HG02943 (cell line): Measurements from ENCODE around the gene P2RY8.

Experiments used
- ATAC-seq: cut with Tn5 transposase; IDR thresholded peaks from one replicate; pipeline ENCODE4 v1.9.1; 2021; ENCODE audit warnings: mild to moderate bottlenecking, low read depth, moderate library complexity; ENCODE audit not compliant: unreplicated experiment

P2RY8 gene

DNA sequence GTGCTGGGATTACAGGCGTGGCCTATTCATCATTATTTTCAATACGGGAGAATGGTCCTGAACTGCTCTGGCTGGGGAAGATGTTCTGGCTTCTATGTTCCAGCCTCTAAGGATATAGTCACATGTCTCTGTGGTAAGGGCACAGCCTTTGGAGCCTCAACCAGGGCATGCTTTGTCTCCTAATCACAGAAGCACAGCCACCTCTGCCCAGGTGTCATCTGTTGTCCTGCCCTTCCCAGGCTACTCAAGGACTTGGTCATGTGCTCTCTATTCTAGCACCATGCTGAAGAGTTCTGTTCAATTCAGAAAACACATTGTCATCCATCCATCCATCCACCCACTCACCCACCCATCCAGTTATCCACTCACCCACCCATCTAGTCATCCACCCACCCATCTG lies 113.8 kb downstream of the P2RY8 start:
- no peak for ATAC-seq

DNA sequence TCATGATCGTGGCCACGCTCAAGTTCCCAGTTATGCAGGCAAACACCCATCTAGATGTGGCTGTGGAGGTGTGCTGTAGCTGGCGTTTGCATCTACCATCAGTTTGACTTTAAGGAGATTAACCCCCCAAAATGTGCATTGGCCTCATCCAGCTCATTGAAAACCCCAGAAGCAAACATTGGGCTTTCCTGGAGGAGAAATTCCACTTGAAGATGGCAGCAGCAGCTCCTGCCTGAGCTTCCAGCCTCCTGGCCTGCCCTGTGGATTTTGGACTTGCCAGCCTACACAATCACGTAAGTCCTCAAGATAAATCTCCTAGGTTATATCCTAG lies 114.9 kb downstream of the P2RY8 start:
- no peak for ATAC-seq

DNA sequence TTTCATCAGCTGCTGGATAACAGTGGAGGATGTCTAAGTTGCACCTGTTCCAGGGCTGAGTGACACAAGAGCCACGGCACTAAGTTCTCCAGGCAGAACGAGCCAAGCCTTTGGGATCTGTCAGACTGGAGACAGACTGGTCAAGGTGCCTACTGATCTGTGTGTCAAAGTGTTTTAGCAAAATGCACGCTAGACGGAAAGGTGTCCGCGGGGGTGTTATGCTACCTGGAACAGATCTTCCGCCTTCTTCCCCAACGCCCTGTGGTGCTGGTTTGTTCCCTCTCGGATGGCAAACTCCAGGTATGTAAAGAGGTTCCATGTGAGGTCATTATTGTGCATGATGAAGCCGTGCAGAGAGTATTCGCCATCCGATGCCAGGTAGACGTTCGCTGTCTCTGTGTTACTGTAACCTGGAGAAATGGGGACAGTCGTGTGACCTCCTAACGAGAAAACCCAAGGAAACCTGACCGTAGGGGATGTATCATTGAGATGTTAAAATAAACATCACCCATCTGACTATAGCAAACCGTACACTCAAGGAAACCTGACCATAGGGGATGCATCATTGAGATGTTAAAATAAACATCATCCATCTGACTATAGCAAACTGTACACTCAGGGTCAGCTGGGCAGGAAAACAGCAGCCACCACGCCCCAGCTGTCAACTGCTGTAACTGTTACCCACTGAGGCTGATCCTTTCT lies 115.4 kb downstream of the P2RY8 start:
- ATAC-seq: no peak

DNA sequence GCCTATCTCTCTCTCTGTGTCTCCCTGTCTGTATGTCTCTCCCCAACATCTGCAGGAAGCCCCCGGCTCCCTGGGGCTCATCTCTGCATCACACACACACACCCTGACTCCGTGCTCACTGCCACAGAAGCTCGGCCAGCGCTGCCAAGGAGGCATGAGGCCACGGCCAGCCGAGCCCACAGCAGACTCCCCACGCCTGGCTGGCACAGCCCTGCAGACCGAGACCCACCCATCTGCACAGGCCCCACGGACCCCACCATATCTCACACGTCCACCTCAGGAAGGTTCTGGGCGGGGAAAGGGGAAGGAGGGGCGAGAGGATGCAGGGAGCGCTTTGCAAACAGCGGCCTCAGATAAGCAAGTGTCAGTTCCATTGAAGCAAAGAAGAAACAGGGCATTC lies 116.6 kb downstream of the P2RY8 start:
- ATAC-seq: no peak

DNA sequence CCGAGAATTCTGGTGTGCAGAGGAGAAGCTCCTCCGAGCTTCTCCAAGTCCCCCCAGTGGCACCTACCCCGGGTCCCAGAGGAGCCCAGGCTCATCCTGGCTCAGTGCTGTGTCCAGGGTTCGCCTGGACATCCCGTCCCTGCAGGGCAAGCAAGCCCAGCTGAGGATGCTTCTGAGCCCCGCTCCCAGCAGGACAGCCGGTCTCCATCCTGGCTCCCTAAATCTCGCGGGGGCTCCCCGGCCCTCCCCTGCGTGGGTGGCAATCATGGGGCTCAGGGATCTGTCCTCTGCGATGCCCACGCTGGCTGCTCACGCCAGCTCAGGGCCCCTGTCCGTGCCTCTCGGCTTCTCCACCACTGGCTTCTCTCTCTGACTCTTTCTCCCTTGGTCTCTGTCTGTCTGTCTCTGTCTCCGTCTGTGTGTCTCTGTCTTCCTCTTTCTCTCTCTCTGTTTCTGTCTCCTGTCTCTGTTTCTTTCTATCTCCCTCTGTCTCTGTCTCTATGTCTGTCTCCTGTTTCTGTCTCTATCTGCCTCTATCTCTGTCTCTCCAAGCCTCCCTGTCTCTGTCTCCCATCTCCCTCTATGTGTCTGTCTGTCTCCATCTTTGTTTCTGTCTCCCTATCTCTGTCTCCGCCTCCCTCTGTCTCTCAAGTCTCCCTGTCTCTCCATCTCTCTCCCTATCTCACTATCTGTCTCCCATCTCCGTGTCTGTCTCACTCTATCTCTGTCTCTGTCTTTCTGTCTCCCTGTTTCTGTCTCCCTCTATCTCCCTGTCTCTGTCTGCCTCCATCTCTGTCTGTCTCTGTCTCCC lies 117.2 kb downstream of the P2RY8 start:
- no peak for ATAC-seq

DNA sequence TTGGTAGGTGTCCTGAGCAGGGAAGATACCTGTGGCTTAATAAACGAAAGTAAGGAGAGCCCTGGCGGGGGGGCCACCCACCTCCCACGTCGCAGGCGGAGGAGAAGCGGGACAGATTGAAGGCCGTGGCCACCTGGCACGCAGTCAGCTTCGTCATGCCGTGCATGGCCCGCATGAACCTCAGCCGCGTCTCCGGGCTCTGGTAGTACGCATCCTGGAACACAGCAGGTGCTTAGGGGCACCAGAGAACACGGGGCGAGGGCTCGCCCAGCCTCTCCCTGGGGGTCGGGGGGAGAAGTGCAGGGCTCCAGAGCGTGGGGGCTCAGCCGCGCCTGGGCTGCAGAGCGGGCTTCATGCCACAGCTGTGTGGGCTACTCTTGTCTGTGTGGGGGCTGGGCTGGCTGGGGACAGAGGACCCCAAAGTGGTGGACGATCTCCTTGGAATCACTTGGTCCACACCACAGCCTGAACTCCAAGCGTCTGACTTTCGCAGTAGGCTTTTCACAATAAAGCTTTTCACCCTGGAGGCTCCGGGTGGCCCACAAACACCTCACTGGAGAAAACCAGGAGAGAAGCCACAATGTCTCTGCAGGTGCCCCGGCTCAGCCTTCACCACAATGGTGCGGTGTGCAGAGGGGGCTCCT lies 118.0 kb downstream of the P2RY8 start:
- no peak for ATAC-seq

DNA sequence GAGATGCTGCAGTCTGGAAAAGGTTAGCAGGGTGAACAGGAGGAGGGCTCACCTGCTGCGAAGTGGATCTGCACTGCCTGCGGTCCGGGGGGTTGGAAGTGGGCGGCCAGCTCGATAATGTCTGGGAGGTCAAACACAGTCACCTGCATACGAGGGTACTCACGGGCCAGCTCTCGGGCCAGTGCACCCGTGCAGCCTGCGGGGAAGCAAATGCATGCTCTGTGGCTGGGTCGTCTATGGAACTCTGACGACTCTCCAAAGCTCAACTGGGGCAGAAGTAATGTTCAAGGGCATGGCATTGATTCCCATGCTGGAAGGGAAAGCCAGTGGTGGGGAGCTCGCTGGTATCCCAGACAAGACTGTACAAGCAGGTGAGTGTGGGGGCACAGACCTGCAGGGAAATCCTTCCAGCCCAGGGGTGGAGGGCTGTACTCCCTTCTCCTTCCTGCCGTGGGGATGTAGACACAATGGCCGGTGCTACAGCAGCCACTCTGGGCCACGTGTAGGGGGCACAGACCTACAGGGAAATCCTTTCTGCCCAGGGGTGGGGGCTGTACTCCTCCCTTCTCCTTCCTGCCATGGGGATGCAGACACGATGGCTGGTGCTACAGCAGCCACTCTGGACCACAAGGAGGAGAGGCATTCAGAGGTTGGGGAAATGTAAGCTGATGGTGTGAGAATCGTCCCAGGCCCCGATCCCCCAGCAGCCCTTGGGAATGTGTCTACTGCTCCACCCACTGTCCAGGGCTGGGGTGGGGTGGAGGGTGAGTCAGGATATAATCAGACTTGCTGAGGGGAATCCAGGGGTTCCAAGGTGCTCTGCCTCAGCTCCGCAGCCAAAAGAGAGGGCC lies 118.8 kb downstream of the P2RY8 start:
- ATAC-seq: no peak

DNA sequence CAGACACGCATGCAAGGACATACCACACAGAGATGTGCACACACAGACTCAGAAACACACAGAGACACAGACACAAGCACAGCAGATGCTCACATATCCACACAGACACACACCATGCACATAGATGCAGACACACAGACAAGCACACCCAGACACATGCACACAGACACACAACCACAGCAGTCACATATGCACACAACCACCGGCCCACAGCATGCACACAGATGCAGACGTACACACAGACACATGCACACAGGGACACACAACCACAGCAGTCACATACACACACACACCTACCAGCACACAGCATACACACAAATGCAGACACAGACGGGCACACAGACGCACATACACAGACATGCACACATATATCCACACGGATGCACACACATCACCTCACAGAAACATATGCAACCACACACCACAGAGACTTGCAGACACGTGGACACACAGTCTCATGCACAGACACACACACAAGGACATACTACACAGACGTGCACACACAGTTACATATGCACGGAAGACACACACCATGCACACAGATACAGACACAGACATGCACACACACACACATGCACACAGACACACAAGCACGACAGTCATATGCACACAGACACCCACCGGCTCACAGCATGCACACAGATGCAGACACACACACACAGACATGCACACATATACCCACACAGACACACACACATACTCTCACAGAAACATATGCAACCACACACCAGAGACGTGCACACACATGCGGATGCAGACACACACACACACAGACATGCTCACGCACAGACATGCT lies 119.8 kb downstream of the P2RY8 start:
- ATAC-seq: no peak

DNA sequence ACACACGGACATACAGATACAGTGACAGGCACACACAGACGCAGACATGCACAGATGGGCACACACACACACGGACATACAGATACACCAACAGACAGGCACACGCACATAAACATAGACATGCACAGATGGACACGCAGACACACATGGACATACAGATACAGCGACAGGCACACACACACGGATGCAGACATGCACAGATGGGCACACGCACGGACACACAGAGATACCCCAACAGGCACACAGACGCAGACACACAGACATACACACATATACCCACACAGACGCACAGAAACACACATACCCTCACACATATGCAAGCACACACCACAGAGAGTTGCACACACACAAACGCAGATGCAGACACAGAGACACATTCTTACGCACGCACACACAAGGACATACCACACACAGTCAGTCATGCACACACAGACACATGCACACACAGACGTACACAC lies 120.6 kb downstream of the P2RY8 start:
- ATAC-seq: no peak
